IPS-18a (cell line): ENCODE data around the gene DNAJC18.

Experiments
- H3K27ac ChIP-seq: one replicate; pipeline ENCODE4 v1.5.1; 2013; ENCODE audit warnings: low read length
- H3K27me3 ChIP-seq: one replicate; pipeline ENCODE4 v1.6.1; 2013; ENCODE audit warnings: mild to moderate bottlenecking, low read length; ENCODE audit not compliant: control insufficient read depth, insufficient read depth
- H3K36me3 ChIP-seq: one replicate; pipeline ENCODE4 v1.6.1; 2013; ENCODE audit warnings: low read depth, low read length; ENCODE audit not compliant: control insufficient read depth
- H3K4me1 ChIP-seq: one replicate; pipeline ENCODE4 v1.6.1; 2013; ENCODE audit warnings: low read depth, low read length; ENCODE audit not compliant: control insufficient read depth
- H3K4me3 ChIP-seq: one replicate; pipeline ENCODE4 v1.5.1; 2013; ENCODE audit warnings: low read length
- H3K9ac ChIP-seq: one replicate; pipeline ENCODE4 v1.6.1; 2013; ENCODE audit warnings: mild to moderate bottlenecking, low read length, moderate library complexity
- H3K9me3 ChIP-seq: one replicate; pipeline ENCODE4 v1.6.1; 2013; ENCODE audit warnings: low read depth, low read length; ENCODE audit not compliant: control insufficient read depth

DNAJC18 gene

DNA sequence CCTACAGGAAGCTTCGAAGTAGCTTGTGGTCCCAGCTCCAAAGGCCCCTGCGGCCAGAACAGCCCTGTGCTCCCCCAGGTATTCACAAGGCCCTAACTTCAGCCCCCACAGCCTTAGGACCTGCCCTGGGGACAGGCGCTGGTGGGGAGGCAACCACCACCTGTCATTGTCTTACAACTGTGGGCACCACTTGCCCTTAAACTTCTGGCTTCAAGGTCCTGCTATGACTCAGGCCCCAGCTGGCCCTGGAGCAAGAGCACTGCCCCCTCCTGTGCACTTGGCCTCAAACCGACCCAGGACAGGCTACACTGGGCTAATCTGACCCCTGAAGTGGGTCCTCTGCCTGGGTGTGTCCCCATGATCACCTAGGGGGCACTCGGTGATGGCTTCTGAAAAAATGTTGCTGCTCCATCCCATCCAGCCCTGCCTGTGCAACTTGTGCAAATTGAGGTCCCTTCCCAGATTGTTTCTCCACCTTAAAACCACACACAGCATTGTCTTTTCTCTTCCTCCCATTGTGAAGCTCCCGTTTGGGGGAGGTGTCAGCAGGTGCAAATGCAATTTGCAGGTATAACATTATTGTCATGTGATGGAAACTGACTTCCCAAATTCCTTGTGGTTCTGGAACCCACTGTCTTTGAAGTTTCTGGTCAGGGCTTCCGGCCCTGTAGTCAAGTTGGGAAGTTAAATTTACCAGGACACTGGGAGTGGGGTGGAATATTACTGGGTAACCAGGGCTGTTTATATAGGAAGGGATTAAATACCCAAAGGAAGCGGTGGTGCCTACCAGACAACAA, 43.3 kb downstream of the DNAJC18 start:
- Histone ChIP-seq H3K27ac (no peak overlapping the region), H3K4me1 (peaks cover 3% of the 10 kb centered on the region), H3K36me3 (no peaks in the 10 kb centered on the region), H3K9ac (no peak overlapping the region), H3K9me3 (no peaks in the 10 kb centered on the region), H3K27me3 (peaks cover 41% of the 10 kb centered on the region), H3K4me3 (no peak overlapping the region)

DNA sequence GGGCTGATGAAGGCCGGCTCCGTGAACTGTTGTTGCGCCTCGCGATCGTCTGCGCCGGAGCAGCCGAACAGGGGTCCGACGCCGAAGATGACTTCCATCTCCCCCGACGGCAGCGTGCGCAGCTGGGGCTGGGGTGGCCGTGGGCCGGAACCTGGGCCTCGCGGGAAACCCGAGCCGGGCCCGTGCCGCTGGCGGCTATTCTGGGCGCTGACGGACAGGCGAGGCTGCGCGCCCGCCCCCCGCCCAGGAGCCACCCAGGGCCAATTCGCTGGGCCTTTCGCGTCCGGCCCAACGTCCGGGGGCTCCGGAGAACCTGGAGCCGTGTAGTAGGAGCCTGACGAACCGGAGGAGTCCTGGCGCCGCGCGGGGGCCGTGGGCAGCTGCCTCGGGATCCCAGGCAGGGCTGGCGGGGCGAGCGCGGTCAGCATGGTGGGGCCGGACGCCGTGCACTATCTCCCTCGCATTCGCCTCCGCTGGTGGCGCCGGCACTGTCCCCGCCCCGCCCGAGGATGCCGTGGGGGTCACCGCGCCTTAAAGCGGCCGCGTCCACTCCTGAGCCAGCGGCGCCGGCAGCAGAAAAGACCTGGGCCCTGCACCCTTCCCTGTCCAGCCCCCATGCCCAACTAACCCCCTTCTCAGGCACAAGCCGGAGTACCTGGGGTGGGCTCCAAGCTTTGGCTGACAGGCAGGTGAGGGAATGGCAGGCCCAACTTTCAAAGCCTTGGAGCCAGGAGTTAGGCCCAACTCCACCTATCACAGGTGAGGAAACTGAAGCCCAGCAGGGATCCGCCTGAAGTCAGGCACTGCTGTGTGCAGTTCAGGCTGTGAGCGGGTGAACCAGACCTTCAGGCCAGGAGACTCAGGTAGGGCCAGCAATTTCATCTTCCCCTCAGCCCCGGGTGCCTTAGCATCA, 44.4 kb downstream of the DNAJC18 start, which contains the start of gene PROB1:
TSS of gene PROB1 (minus strand) at position 451 of the 913 bp plus-strand sequence. CDS start at position 428, 23 bp downstream.
- H3K27me3 ChIP-seq = peaks cover 41% of the 10 kb centered on the region
- H3K36me3 ChIP-seq = no peaks in the 10 kb centered on the region
- no peak within 1 kb of the TSS for H3K27ac ChIP-seq
- H3K9me3 ChIP-seq = no peaks in the 10 kb centered on the region
- H3K9ac ChIP-seq = no peak within 1 kb of the TSS
- peaks cover 3% of the 10 kb centered on the region for H3K4me1 ChIP-seq
- peak within 1 kb of the TSS; percentile 55 for H3K4me3 ChIP-seq

DNA sequence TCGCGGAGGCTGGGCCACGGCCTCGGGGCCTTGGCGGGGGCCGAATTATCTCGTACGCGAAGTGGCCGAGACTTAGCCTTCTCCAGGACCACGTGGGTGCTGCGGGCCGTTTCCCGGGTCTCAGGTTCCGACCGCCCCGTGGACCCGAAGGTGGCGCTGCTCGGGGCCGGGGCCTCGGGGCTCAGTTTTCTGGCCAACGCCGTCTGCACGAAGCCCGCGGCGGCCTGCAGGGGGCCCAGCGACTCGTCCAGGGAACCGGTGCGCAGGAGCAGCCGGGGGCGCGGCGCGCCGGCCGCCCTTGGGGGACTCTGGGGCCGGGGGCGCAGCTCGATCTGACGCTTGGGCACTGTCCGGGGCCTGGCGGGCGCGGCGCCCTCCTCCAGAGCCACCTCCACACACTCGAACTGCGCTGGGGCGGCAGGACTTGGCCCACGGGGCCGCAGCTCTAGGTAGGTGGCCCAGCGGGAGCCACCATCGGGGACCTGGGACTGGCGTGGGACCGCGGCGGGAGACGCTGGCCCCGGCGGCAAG, 45.1 kb downstream of the DNAJC18 start:
- Histone ChIP-seq H3K4me3 (peak overlapping the region; percentile 55), H3K4me1 (peaks cover 3% of the 10 kb centered on the region), H3K9me3 (no peaks in the 10 kb centered on the region), H3K9ac (no peak overlapping the region), H3K27me3 (peaks cover 41% of the 10 kb centered on the region), H3K27ac (no peak overlapping the region), H3K36me3 (no peaks in the 10 kb centered on the region)

DNA sequence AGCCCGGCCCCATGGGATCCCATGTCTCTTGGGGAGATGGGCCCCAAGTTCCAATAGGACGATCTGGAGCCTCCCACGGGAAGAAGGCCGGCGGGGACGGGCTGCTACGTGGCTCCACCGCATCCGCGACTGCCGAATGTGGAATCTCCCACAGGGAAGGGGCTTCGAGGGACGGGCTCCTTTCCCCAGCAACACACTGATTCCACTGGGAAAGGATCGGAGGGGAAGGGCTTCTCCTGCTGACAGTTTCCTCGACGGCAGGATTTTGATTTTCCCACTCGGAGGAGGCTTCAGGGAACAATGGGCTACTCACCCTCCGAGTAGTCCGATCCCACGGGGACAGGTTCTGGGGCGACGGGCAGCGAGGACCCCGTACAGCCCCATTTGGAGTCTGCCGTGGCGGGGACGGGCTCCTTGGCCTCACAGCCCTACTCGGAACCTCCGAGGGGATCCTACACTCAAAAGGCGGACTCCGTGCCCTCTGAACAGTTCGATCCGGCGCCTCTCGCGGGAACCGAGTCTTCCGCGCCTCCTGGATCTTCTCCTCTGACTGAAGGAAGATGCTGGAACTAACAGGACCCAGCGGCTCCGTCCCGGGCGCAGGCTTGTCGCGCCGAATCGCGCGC, 45.7 kb downstream of the DNAJC18 start:
- no peaks in the 10 kb centered on the region for H3K9me3 ChIP-seq
- peaks cover 3% of the 10 kb centered on the region for H3K4me1 ChIP-seq
- no peaks in the 10 kb centered on the region for H3K36me3 ChIP-seq
- no peak overlapping the region for H3K9ac ChIP-seq
- peak overlapping the region; percentile 55 for H3K4me3 ChIP-seq
- H3K27me3 ChIP-seq = peaks cover 41% of the 10 kb centered on the region
- H3K27ac ChIP-seq = no peak overlapping the region

DNA sequence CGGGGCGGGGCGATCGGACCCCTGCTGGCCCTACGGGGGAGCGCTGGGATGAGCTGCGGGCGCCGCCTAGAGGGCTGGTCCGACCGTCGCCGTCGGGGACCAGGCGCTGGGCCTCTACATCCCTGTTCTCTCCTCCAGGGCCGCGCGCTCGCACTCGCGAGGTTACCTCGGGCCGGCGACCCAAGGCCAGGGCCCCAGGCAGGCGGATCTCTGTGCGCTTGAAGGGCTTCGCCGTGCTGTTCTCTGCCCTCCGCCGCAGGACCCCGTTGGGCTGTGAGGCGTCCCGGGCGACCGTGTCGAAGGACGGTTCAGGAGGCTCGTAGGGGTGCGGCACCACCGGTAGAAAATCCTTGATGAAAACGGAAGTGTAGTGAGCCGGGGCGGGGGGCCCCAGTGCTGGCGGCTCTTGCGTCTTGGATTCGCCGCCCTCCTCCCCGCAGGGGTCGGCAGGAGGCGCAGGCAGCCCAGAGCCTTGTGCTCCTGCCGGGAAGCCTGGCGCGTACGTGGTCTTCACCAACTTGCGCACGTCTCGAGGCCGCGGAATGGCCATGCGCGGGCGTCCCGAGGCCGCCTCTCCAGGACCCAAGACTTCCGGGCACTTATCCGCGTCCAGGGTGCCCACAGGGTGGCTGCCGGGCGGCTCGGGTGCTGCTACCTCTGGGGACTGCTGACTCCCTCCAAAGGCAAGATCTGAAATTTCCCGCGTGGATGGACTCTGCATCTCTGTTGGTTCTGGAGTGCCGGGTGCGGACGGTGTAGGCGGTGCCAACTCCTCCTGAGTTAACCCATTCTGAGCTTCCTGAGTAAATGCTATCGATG, 46.4 kb downstream of the DNAJC18 start:
- H3K27ac ChIP-seq = no peak overlapping the region
- peaks cover 41% of the 10 kb centered on the region for H3K27me3 ChIP-seq
- peaks cover 9% of the 10 kb centered on the region for H3K4me1 ChIP-seq
- peak overlapping the region; percentile 55 for H3K4me3 ChIP-seq
- no peak overlapping the region for H3K9ac ChIP-seq
- no peaks in the 10 kb centered on the region for H3K9me3 ChIP-seq
- H3K36me3 ChIP-seq = no peaks in the 10 kb centered on the region

DNA sequence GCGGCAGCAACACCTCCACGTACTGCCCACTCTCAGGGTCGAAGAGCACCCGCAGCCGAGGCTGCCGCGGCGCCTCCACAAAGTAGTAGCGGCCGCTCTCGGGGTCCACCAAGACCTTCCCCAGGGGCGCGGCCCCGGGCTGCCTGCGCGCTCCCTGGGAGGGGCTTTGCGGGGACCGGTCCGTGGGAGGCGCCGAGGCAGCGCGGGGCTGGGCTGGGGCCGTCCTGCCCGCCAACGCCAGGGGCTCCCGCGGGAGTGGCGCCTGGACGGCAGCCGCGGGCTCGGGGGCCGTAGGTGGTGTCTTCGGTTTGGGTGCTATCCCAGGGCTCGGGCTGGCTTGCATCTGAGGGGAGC, 47.0 kb downstream of the DNAJC18 start:
- Histone ChIP-seq H3K4me3 (peak overlapping the region; percentile 55), H3K9me3 (no peaks in the 10 kb centered on the region), H3K36me3 (no peaks in the 10 kb centered on the region), H3K27me3 (peaks cover 41% of the 10 kb centered on the region), H3K4me1 (peaks cover 12% of the 10 kb centered on the region), H3K9ac (no peak overlapping the region), H3K27ac (no peak overlapping the region)

DNA sequence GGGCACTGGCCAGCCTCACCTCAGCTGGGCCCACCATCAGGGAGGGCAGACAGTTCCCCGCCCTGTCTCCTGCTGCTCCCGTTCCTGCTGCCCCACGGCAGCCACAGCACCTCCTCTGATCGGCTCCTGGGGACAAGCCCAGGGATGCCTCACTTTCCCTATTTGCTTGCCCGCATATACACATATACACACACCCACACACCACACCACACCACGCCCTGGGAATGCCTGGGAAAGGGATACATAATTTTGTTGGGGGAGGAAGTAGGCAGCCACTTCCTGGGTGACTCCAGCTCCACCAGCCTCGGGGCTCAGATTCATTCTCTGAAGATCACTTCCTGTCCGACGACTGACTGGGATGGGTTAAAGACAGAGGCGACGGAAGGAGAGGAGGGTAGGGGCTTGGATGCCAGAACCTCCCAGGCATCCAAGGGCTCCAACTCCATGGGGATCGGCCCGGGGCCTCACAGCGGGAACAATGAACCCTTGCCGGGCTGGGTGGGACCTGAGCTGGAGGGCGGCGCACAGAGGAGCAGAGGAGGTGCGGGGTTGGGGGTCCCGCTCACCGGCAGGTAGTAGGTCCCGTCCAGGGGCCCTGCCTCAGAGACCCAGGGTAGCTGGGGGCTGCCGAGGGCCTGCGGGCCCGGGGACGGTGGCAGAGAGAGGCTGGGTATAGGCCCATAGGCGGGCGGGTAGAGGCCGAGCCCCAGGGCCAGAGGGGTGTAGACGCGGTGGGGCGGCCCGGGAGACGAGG, 47.6 kb downstream of the DNAJC18 start:
- Histone ChIP-seq H3K4me1 (peaks cover 12% of the 10 kb centered on the region), H3K9me3 (no peaks in the 10 kb centered on the region), H3K36me3 (no peaks in the 10 kb centered on the region), H3K9ac (no peak overlapping the region), H3K27me3 (peaks cover 41% of the 10 kb centered on the region), H3K27ac (no peak overlapping the region), H3K4me3 (peak overlapping the region; percentile 55)

DNA sequence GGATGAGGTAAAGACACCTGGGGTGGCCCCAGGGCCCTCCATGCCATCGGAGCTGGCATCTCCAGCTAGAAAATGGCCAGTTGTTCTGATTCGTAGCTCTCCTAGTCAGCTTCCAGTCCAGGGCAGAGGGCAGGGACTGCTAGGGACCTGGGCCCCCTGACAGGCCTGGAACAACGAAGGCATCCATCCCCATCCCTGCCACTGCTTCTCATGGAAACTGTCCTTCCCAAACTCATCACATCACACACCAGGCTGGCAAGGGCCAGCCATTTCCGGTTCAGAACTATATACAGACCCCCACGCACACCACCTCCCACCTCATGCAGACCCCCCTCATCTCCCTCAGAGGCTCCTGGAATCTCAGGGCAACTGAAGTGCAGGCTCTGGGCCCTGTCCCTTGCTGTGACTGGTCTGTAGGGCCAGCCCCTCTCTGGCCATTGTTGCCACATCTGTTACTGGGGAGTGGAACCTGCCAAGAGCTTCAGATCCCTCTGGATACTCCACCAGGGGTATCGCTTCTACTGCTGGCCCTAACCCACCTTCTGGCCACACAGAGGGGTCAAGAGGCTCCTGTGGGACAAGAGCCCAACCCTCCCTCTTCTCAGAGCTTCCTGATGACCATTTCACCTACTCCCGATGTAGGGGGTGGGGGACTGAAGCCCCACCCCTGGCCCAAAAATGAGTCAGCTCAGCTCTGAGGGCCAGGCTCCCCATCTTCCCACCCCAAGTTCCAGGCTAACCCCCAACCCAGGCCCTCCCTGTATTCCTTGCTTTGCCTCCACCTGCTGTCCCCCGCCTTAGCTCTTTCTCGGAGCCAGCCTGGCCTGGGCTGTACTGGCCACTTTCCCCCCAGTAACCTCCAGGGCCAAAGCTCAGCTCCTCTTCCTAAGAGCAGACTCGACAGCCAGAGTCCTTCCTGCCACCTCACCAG, 48.4 kb downstream of the DNAJC18 start:
- Histone ChIP-seq H3K9ac (no peak overlapping the region), H3K27me3 (peaks cover 41% of the 10 kb centered on the region), H3K9me3 (no peaks in the 10 kb centered on the region), H3K36me3 (no peaks in the 10 kb centered on the region), H3K4me1 (peaks cover 8% of the 10 kb centered on the region), H3K27ac (no peak overlapping the region), H3K4me3 (no peak overlapping the region)

DNA sequence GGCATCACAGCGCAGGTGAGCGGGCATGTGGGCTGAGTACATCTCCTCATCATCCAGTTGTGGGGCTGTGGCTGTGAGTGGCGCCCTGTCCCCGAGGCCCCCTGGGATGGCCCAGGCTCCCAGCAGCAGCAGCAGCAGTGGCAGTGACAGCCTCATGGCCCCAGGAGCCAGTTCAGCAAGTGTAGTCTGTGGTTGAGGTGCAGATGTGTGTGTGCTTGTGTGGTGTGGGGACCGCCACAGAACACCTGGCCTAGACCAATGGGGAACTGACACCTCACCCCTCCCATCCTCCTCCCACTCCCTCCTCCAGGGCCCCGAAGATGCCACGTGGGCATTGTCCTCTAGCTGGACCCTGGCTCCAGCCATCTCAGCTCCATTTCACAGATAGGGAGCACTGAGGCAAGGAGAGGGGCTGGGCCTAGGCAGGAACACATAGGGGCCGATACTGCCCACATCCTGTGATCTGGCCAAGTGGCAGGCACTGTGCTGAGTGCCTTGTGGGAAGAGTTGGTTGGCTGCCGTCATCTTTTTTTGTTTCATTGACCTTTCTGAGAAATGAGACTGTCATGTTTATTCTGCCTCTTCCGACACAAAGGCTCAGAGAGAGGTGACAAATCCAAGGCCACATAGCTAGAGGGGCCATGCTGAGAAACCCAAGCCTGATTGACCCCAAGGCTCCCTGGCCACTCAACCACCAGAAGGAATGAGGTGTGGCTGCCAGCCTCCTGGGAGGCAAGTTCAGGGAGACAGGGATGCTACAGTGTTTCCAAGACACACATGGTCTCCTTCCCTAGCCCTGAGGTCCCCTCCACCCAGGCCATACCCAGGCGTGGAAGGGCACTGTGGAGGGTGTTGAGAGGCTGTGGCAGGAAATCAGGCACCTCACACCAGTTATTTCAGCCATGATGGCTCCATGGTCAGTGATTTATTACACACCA, 49.4 kb downstream of the DNAJC18 start, which contains the start of gene MZB1:
TSS of gene MZB1 (minus strand) at position 213 of the 938 bp plus-strand sequence. CDS start at position 156, 57 bp downstream.
- H3K27me3 ChIP-seq = peaks cover 32% of the 10 kb centered on the region
- H3K9me3 ChIP-seq = no peaks in the 10 kb centered on the region
- H3K27ac ChIP-seq = no peak within 1 kb of the TSS
- no peaks in the 10 kb centered on the region for H3K36me3 ChIP-seq
- peaks cover 8% of the 10 kb centered on the region for H3K4me1 ChIP-seq
- no peak within 1 kb of the TSS for H3K4me3 ChIP-seq
- no peak within 1 kb of the TSS for H3K9ac ChIP-seq
